Measurements from ENCODE around the gene UBR7. TPM values are rescaled to one million over a fixed set of nuclear protein-coding genes. Genes with fewer than 3 reads are reported as not detected.
A peak's percentile ranks its signal among the peaks of the same experiment; 100 is the strongest.

UBR7 gene
- total RNA-seq, 1 experiment from 2014 or later, result 28.9 TPM

GRCh38 chr14:93184391-93185348 is 22.4 kb upstream of the UBR7 start, which contains the start of the genes LYSET and MOAP1 (continued):
- TF ChIP-seq, protein P1, sequence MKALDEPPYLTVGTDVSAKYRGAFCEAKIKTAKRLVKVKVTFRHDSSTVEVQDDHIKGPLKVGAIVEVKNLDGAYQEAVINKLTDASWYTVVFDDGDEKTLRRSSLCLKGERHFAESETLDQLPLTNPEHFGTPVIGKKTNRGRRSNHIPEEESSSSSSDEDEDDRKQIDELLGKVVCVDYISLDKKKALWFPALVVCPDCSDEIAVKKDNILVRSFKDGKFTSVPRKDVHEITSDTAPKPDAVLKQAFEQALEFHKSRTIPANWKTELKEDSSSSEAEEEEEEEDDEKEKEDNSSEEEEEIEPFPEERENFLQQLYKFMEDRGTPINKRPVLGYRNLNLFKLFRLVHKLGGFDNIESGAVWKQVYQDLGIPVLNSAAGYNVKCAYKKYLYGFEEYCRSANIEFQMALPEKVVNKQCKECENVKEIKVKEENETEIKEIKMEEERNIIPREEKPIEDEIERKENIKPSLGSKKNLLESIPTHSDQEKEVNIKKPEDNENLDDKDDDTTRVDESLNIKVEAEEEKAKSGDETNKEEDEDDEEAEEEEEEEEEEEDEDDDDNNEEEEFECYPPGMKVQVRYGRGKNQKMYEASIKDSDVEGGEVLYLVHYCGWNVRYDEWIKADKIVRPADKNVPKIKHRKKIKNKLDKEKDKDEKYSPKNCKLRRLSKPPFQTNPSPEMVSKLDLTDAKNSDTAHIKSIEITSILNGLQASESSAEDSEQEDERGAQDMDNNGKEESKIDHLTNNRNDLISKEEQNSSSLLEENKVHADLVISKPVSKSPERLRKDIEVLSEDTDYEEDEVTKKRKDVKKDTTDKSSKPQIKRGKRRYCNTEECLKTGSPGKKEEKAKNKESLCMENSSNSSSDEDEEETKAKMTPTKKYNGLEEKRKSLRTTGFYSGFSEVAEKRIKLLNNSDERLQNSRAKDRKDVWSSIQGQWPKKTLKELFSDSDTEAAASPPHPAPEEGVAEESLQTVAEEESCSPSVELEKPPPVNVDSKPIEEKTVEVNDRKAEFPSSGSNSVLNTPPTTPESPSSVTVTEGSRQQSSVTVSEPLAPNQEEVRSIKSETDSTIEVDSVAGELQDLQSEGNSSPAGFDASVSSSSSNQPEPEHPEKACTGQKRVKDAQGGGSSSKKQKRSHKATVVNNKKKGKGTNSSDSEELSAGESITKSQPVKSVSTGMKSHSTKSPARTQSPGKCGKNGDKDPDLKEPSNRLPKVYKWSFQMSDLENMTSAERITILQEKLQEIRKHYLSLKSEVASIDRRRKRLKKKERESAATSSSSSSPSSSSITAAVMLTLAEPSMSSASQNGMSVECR (CRISPR knock-in tag; IDR thresholded peaks at IDR 0.05; ENCODE audit: borderline replicate concordance), result peak; percentile 83
- TF ChIP-seq TEAD1 (CRISPR knock-in tag; IDR thresholded peaks at IDR 0.05) (peak; percentile 29; the same call in 1 of the 2 replicates), PREB (CRISPR knock-in tag; IDR thresholded peaks at IDR 0.05; ENCODE audit: borderline replicate concordance) (no peak), ETV6 (CRISPR knock-in tag; IDR thresholded peaks at IDR 0.05) (peak; percentile 82), ZNF396 (CRISPR knock-in tag; IDR thresholded peaks at IDR 0.05; ENCODE audit: borderline replicate concordance) (no peak), OVOL2 (CRISPR knock-in tag; IDR thresholded peaks at IDR 0.05; ENCODE audit: borderline replicate concordance) (no peak), RELA (CRISPR knock-in tag; IDR thresholded peaks at IDR 0.05; ENCODE audit: borderline replicate concordance) (peak; percentile 77; the same call in 1 of the 2 replicates), ZNF232 (CRISPR knock-in tag; IDR thresholded peaks at IDR 0.05) (peak; percentile 74; the same call in 1 of the 2 replicates), TCF7 (CRISPR knock-in tag; IDR thresholded peaks at IDR 0.05; ENCODE audit: low read depth) (no peak), KAT7 (CRISPR knock-in tag; IDR thresholded peaks at IDR 0.05; ENCODE audit: borderline replicate concordance) (peak; percentile 35; the same call in 1 of the 2 replicates), ZNF416 (CRISPR knock-in tag; IDR thresholded peaks at IDR 0.05) (no peak), ESRRA (CRISPR knock-in tag; IDR thresholded peaks at IDR 0.05; ENCODE audit: borderline replicate concordance) (no peak), ZSCAN18 (CRISPR knock-in tag; IDR thresholded peaks at IDR 0.05) (no peak), SP1 (CRISPR knock-in tag; conservative IDR thresholded peaks at IDR 0.05) (peak; percentile 64; the same call in 1 of the 2 replicates), ZNF532 (CRISPR knock-in tag; IDR thresholded peaks at IDR 0.05; ENCODE audit: borderline replicate concordance) (no peak), TP53 (CRISPR knock-in tag; IDR thresholded peaks at IDR 0.05) (no peak; the same call in 1 of the 2 replicates), NR1H2 (CRISPR knock-in tag; IDR thresholded peaks at IDR 0.05) (no peak), ATF1 (CRISPR knock-in tag; IDR thresholded peaks at IDR 0.05) (peak; percentile 45; the same call in 1 of the 2 replicates)
- TF ChIP-seq, protein P2, sequence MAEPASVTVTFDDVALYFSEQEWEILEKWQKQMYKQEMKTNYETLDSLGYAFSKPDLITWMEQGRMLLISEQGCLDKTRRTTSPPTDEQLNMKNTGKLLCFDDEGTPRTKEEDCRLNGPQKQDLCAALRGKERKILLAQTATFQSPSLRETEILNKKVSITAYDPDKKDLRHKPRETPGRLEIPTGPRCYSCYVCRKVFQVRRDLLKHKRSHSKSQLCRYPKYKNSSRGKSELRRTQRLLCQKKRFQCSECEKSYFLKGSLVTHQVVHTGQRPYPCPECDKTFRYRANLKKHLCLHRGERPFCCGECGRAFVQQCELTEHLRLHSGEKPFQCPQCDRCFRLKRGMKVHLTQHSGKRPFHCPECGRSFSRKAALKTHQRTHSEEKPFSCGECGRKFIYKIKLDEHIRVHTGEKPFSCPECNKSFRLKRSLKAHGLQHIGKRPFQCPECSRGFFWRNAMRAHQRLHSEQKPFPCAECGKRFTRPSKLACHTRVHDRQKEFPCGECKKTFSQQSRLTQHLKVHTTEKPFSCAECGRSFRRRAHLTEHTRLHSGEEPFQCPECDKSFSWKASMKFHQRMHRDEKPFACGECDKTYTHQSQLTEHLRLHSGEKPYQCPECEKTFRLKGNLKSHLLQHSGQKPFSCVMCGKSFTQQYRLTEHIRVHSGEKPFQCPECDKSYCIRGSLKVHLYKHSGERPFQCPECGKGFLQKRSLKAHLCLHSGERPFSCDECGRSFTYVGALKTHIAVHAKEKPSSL (CRISPR knock-in tag; conservative IDR thresholded peaks at IDR 0.05), result no peak
- TF ChIP-seq, protein P3, sequence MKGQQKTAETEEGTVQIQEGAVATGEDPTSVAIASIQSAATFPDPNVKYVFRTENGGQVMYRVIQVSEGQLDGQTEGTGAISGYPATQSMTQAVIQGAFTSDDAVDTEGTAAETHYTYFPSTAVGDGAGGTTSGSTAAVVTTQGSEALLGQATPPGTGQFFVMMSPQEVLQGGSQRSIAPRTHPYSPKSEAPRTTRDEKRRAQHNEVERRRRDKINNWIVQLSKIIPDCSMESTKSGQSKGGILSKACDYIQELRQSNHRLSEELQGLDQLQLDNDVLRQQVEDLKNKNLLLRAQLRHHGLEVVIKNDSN (CRISPR knock-in tag; IDR thresholded peaks at IDR 0.05), result peak; percentile 54; the same call in 1 of the 2 replicates
- TF ChIP-seq, protein P4, sequence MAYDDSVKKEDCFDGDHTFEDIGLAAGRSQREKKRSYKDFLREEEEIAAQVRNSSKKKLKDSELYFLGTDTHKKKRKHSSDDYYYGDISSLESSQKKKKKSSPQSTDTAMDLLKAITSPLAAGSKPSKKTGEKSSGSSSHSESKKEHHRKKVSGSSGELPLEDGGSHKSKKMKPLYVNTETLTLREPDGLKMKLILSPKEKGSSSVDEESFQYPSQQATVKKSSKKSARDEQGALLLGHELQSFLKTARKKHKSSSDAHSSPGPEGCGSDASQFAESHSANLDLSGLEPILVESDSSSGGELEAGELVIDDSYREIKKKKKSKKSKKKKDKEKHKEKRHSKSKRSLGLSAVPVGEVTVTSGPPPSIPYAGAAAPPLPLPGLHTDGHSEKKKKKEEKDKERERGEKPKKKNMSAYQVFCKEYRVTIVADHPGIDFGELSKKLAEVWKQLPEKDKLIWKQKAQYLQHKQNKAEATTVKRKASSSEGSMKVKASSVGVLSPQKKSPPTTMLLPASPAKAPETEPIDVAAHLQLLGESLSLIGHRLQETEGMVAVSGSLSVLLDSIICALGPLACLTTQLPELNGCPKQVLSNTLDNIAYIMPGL (CRISPR knock-in tag; IDR thresholded peaks at IDR 0.05), result peak; percentile 97
